ENCODE results near the gene KDM4B.
"Not testable (repeated sequence)": the region's sequence is repeated elsewhere in the genome, so short reads cannot be mapped to it uniquely, and the experiment has no call there.

The KDM4B gene

GRCh38 chr19:5154799-5155426 lies 186.0 kb downstream of the KDM4B start:
- no peak for DNase-seq

GRCh38 chr19:5155586-5156210 lies 186.8 kb downstream of the KDM4B start:
- DNase-seq, result no peak

GRCh38 chr19:5156231-5156986 lies 187.5 kb downstream of the KDM4B start:
- DNase-seq, result no peak

GRCh38 chr19:5157186-5157585 lies 188.3 kb downstream of the KDM4B start:
- DNase-seq, result no peak

- not testable (repeated sequence) for DNase-seq
These were observed 189.7 kb downstream of the KDM4B start for GRCh38 chr19:5158549-5159134.

- not testable (repeated sequence) for DNase-seq
These were observed 191.4 kb downstream of the KDM4B start for GRCh38 chr19:5160158-5160795.

- not testable (repeated sequence) for DNase-seq
These were observed 196.2 kb downstream of the KDM4B start for GRCh38 chr19:5164845-5165696.

- DNase-seq, result no peak
These were observed 196.7 kb downstream of the KDM4B start for GRCh38 chr19:5165697-5166019.

- DNase-seq, result no peak
These were observed 197.3 kb downstream of the KDM4B start for GRCh38 chr19:5166262-5166661.

- DNase-seq, result peak; percentile 62 to 68
These were observed 201.4 kb downstream of the KDM4B start for GRCh38 chr19:5170329-5170745.

- DNase-seq, result no peak
These were observed 202.8 kb downstream of the KDM4B start for GRCh38 chr19:5171711-5172110.

GRCh38 chr19:5172859-5173630 lies 204.1 kb downstream of the KDM4B start:
- no peak for DNase-seq

GRCh38 chr19:5173993-5174392 lies 205.1 kb downstream of the KDM4B start:
- no peak for DNase-seq

GRCh38 chr19:5177745-5178450 lies 209.0 kb downstream of the KDM4B start:
- DNase-seq, result no peak

- no peak for DNase-seq
These were observed 209.9 kb downstream of the KDM4B start for GRCh38 chr19:5178841-5179240.

GRCh38 chr19:5179256-5179655 lies 210.3 kb downstream of the KDM4B start:
- DNase-seq, result no peak

GRCh38 chr19:5181329-5181728 lies 212.4 kb downstream of the KDM4B start:
- DNase-seq, result no peak

GRCh38 chr19:5182751-5183150 lies 213.8 kb downstream of the KDM4B start:
- no peak for DNase-seq

- DNase-seq, result no peak
These were observed 214.7 kb downstream of the KDM4B start for GRCh38 chr19:5183616-5184015.

GRCh38 chr19:5184930-5185329 lies 216.0 kb downstream of the KDM4B start:
- DNase-seq, result no peak

All from stimulated activated CD4-positive, alpha-beta T cell treated with anti-CD3 and anti-CD28 coated beads, Interleukin-2, amount 100 ng/mL, for 48 hours (primary cell).